OCI-LY1 (cell line): Measurements from ENCODE around the gene GADD45B.
A peak's percentile ranks its signal among the peaks of the same experiment; 100 is the strongest.

Source experiments
- H2AFZ ChIP-seq: fragments of 200-600 bp; sonication (generic), shearing (Covaris generic); 2 replicates; pipeline ENCODE4 v1.6.0; 2014; ENCODE audit warnings: antibody characterized with exemption, mild to moderate bottlenecking, low read length
- H3F3A ChIP-seq: fragments of 200-600 bp; sonication (generic), shearing (Covaris generic); 2 replicates; pipeline ENCODE4 v1.6.0; 2014; ENCODE audit warnings: mild to moderate bottlenecking, antibody characterized with exemption, low read length, moderate library complexity; ENCODE audit not compliant: insufficient read depth
- H3K27ac ChIP-seq: fragments of 200-600 bp; sonication (generic); 2 replicates; pipeline ENCODE4 v1.5.1; 2014; ENCODE audit warnings: low read length, mixed run types, mild to moderate bottlenecking, low read depth; ENCODE audit not compliant: poor library complexity, severe bottlenecking
- H3K27me3 ChIP-seq: fragments of 200-600 bp; sonication (generic); 2 replicates; pipeline ENCODE4 v1.6.0; 2014; ENCODE audit warnings: antibody characterized with exemption, mild to moderate bottlenecking, low read length, moderate library complexity; ENCODE audit not compliant: insufficient read depth
- H3K36me3 ChIP-seq: fragments of 200-600 bp; sonication (generic); 2 replicates; pipeline ENCODE4 v1.6.1; 2014; ENCODE audit warnings: mild to moderate bottlenecking, antibody characterized with exemption, low read length, moderate library complexity, mixed read lengths; ENCODE audit not compliant: insufficient read depth
- H3K4me1 ChIP-seq: fragments of 200-600 bp; sonication (generic); 2 replicates; pipeline ENCODE4 v1.5.1; 2014; ENCODE audit warnings: mild to moderate bottlenecking, low read length, moderate library complexity; ENCODE audit not compliant: insufficient read depth, severe bottlenecking
- H3K4me2 ChIP-seq: fragments of 200-600 bp; sonication (generic), shearing (Covaris generic); 2 replicates; pipeline ENCODE4 v1.6.1; 2014; ENCODE audit warnings: low read length
- H3K4me3 ChIP-seq: fragments of 200-600 bp; sonication (generic); 2 replicates; pipeline ENCODE4 v1.5.1; 2014; ENCODE audit warnings: low read length, low read depth, mild to moderate bottlenecking, mixed read lengths; ENCODE audit not compliant: poor library complexity, severe bottlenecking
- H3K79me2 ChIP-seq: fragments of 200-600 bp; shearing (Covaris generic); 2 replicates; pipeline ENCODE4 v1.6.1; 2016; ENCODE audit warnings: mixed run types, low read length, mixed read lengths; ENCODE audit not compliant: insufficient read depth
- H3K9ac ChIP-seq: fragments of 200-600 bp; sonication (generic), shearing (Covaris generic); 2 replicates; pipeline ENCODE4 v1.6.1; 2014; ENCODE audit warnings: mild to moderate bottlenecking, low read length, mixed read lengths
- H3K9me2 ChIP-seq: fragments of 200-600 bp; sonication (generic), shearing (Covaris generic); 2 replicates; pipeline ENCODE4 v1.6.1; 2014; ENCODE audit warnings: low read depth, mild to moderate bottlenecking, low read length, mixed read lengths
- H3K9me3 ChIP-seq: fragments of 200-600 bp; shearing (Covaris generic); 2 replicates; pipeline ENCODE4 v1.6.1; 2014; ENCODE audit warnings: low read length, mixed read lengths
- H4K20me1 ChIP-seq: fragments of 200-600 bp; sonication (generic), shearing (Covaris generic); 2 replicates; pipeline ENCODE4 v1.6.0; 2016; ENCODE audit warnings: mild to moderate bottlenecking, low read length; ENCODE audit not compliant: insufficient read depth
- CTCF ChIP-seq: fragments of 200-600 bp; sonication (generic), shearing (Covaris generic); IDR thresholded peaks from 2 replicates; pipeline ENCODE4 v1.5.1; 2017; ENCODE audit warnings: mild to moderate bottlenecking, antibody characterized with exemption, low read length, moderate library complexity, mixed read lengths
- EZH2 ChIP-seq: fragments of 200-600 bp; sonication (generic), shearing (Covaris generic); IDR thresholded peaks from 2 replicates; pipeline ENCODE4 v1.8.0; 2017; ENCODE audit warnings: borderline replicate concordance, mixed run types, mild to moderate bottlenecking, antibody characterized with exemption, low read length, moderate library complexity, mixed read lengths

Gene GADD45B

GRCh38 chr19:2428321-2428690 lies 47.6 kb upstream of the GADD45B start:
- Histone ChIP-seq H4K20me1 (no peaks in the 10 kb centered on the region), H3K9ac (peak overlapping the region; percentile 87; the same call in 1 of the 2 replicates), H3K36me3 (peaks cover 62% of the 10 kb centered on the region), H3K27me3 (no peaks in the 10 kb centered on the region), H3K9me3 (no peaks in the 10 kb centered on the region), H3K4me2 (peak overlapping the region; percentile 99), H3F3A (no peaks in the 10 kb centered on the region), H3K79me2 (peaks cover 14% of the 10 kb centered on the region), H3K4me3 (peak overlapping the region; percentile 77), H3K4me1 (peaks cover 26% of the 10 kb centered on the region), H2AFZ (no peak overlapping the region), H3K9me2 (no peaks in the 10 kb centered on the region), H3K27ac (peak overlapping the region; percentile 83)
- TF ChIP-seq CTCF (no peak), EZH2 (no peak)

- H3K4me3 ChIP-seq, result no peak overlapping the region
- H4K20me1 ChIP-seq, result no peaks in the 10 kb centered on the region
- H2AFZ ChIP-seq, result no peak overlapping the region
- H3K9me3 ChIP-seq, result no peaks in the 10 kb centered on the region
- H3K36me3 ChIP-seq, result peaks cover 60% of the 10 kb centered on the region
- peaks cover 14% of the 10 kb centered on the region for H3K79me2 ChIP-seq
- H3K9me2 ChIP-seq, result no peaks in the 10 kb centered on the region
- no peaks in the 10 kb centered on the region for H3F3A ChIP-seq
- no peak overlapping the region; the same call in 1 of the 2 replicates for H3K9ac ChIP-seq
- H3K4me1 ChIP-seq, result peaks cover 26% of the 10 kb centered on the region
- H3K27me3 ChIP-seq, result no peaks in the 10 kb centered on the region
- peak overlapping the region; percentile 83 for H3K27ac ChIP-seq
- TF ChIP-seq CTCF, result no peak
- no peak for TF ChIP-seq EZH2
- peak overlapping the region; percentile 99 for H3K4me2 ChIP-seq
Observed at GRCh38 chr19:2428756-2429711, 46.9 kb upstream of the GADD45B start.

GRCh38 chr19:2429917-2430535 lies 45.9 kb upstream of the GADD45B start:
- H3K36me3 ChIP-seq, result peaks cover 66% of the 10 kb centered on the region
- no peak overlapping the region for H3K4me2 ChIP-seq
- H4K20me1 ChIP-seq, result no peaks in the 10 kb centered on the region
- H3K9ac ChIP-seq, result no peak overlapping the region
- H3K9me2 ChIP-seq, result no peaks in the 10 kb centered on the region
- H3K27me3 ChIP-seq, result no peaks in the 10 kb centered on the region
- TF ChIP-seq EZH2 (no peak), CTCF (no peak)
- no peak overlapping the region for H3K4me3 ChIP-seq
- no peak overlapping the region for H3K27ac ChIP-seq
- H3K9me3 ChIP-seq, result no peaks in the 10 kb centered on the region
- H2AFZ ChIP-seq, result no peak overlapping the region
- H3K79me2 ChIP-seq, result peaks cover 14% of the 10 kb centered on the region
- no peaks in the 10 kb centered on the region for H3F3A ChIP-seq
- H3K4me1 ChIP-seq, result peaks cover 26% of the 10 kb centered on the region
